Measurements from ENCODE around the gene PRKRIP1. TPM values are rescaled to one million over a fixed set of nuclear protein-coding genes. Genes with fewer than 3 reads are reported as not detected.
"Not testable (repeated sequence)": the region's sequence is repeated elsewhere in the genome, so short reads cannot be mapped to it uniquely, and the experiment has no call there.

PRKRIP1 gene
- total and polyA plus RNA-seq, 9 donors: 17.4 to 28.8 (median 23.9) TPM

DNA sequence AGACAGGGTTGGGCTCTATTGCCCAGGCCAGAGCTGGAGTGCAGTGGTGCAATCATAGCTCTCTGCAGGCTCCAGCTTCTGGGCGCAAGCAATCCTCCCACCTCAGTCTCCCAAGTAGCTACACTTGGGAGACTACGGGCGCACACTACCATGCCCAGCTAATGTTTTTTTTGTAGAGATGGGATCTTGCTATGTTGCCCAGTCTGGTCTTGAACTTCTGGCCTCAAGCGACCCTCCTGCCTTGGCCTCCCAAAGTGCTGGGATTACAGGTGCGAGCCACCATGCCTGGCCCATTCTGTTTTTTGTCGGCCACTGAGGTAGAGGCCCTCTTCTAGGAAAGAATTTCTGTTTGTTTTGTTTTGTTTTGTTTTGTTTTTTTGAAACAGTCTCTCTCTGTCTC, 56.3 kb downstream of the PRKRIP1 start:
- no peaks in the 10 kb centered on the region for H3K9me3 ChIP-seq
- no peaks in the 10 kb centered on the region for H3K27me3 ChIP-seq
- intact Hi-C loops (cut with DNase I): no loop called here
- no peak overlapping the region for H3K4me3 ChIP-seq
- WGBS, 3 donors: 86 to 92% (median 87%) methylated on average over 6 of the region's 6 CpGs
- no peak for DNase-seq
- TF ChIP-seq, protein P1, sequence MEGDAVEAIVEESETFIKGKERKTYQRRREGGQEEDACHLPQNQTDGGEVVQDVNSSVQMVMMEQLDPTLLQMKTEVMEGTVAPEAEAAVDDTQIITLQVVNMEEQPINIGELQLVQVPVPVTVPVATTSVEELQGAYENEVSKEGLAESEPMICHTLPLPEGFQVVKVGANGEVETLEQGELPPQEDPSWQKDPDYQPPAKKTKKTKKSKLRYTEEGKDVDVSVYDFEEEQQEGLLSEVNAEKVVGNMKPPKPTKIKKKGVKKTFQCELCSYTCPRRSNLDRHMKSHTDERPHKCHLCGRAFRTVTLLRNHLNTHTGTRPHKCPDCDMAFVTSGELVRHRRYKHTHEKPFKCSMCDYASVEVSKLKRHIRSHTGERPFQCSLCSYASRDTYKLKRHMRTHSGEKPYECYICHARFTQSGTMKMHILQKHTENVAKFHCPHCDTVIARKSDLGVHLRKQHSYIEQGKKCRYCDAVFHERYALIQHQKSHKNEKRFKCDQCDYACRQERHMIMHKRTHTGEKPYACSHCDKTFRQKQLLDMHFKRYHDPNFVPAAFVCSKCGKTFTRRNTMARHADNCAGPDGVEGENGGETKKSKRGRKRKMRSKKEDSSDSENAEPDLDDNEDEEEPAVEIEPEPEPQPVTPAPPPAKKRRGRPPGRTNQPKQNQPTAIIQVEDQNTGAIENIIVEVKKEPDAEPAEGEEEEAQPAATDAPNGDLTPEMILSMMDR (IDR thresholded peaks at IDR 0.05): no peak
- TF ChIP-seq POLR2A (IDR thresholded peaks at IDR 0.05) (no peak), EP300 (IDR thresholded peaks at IDR 0.05) (no peak)
- H3K36me3 ChIP-seq: no peaks in the 10 kb centered on the region
- no peak overlapping the region for H3K27ac ChIP-seq
- no peaks in the 10 kb centered on the region for H3K4me1 ChIP-seq (ENCODE audit: insufficient read depth)

GRCh38 chr7:102453319-102453718, 57.2 kb downstream of the PRKRIP1 start:
- no peaks in the 10 kb centered on the region for H3K4me1 ChIP-seq (ENCODE audit: insufficient read depth)
- H3K36me3 ChIP-seq: no peaks in the 10 kb centered on the region
- no peak overlapping the region for H3K4me3 ChIP-seq
- H3K27me3 ChIP-seq: no peaks in the 10 kb centered on the region
- no peaks in the 10 kb centered on the region for H3K9me3 ChIP-seq
- TF ChIP-seq EP300 (IDR thresholded peaks at IDR 0.05): no peak
- TF ChIP-seq, protein P1 (IDR thresholded peaks at IDR 0.05): no peak
- TF ChIP-seq POLR2A (IDR thresholded peaks at IDR 0.05): no peak
- H3K27ac ChIP-seq: no peak overlapping the region
- DNase-seq: no peak
- intact Hi-C loops (cut with DNase I): no loop called here
- WGBS, 3 donors: 77 to 91% (median 81%) methylated on average over 7 of the region's 7 CpGs

GRCh38 chr7:102454468-102454867, 58.3 kb downstream of the PRKRIP1 start:
- no peak overlapping the region for H3K4me3 ChIP-seq
- H3K27me3 ChIP-seq: no peaks in the 10 kb centered on the region
- H3K9me3 ChIP-seq: no peaks in the 10 kb centered on the region
- no peaks in the 10 kb centered on the region for H3K4me1 ChIP-seq (ENCODE audit: insufficient read depth)
- no peak for DNase-seq
- intact Hi-C loops (cut with DNase I): no loop called here
- WGBS, 3 donors: 56 to 65% (median 59%) methylated on average over 12 of the region's 12 CpGs
- no peak overlapping the region for H3K27ac ChIP-seq
- TF ChIP-seq EP300 (IDR thresholded peaks at IDR 0.05) (no peak), POLR2A (IDR thresholded peaks at IDR 0.05) (no peak)
- TF ChIP-seq, protein P1 (IDR thresholded peaks at IDR 0.05): no peak
- H3K36me3 ChIP-seq: no peaks in the 10 kb centered on the region

DNA sequence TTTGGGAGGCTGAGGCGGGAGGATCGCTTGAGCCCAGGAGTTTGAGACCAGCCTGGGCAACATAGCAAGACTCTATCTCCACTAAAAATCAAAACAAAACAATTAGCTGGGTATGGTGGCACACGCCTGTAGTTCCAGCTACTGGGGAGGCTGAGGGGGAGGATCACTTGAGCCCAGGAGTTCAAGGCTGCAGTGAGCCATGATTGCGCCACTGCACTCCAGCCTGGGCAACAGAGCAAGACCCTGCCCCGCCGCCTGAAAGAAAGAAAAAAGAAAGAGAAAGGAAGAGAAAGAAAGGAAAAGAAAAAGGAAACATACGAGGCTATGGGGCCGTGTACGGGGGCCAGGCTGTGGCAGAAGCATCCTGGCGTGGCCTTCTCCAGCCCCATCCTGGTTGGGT, 58.8 kb downstream of the PRKRIP1 start:
- H3K27me3 ChIP-seq; DNase-seq; H3K9me3 ChIP-seq; intact Hi-C loops (cut with DNase I); H3K36me3 ChIP-seq; H3K4me1 ChIP-seq (ENCODE audit: insufficient read depth); H3K27ac ChIP-seq; H3K4me3 ChIP-seq: not testable (repeated sequence)
- 91 to 92% (median 91%) methylated on average over 10 of the region's 10 CpGs for WGBS, 3 donors

DNA sequence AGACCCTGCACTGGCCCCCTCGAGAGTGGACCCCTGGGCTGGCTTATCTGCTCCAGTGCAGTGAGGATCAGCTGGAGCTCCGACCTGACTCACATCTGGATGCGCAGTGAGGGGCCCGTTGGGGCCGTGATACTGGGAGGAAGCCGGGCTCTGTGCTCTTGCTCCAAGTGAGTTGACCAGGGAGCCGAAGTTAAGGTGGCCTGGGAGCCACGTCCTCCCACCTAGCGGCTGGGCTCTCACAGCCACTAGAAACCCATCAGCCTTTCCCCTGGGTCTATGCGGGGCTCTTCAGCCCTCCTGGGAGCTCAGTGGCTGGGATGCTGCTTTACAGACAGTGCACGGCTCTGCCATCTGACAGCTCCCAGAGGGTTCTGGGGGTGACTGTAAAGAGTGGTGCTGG, 59.4 kb downstream of the PRKRIP1 start:
- no peak overlapping the region for H3K4me3 ChIP-seq
- H3K4me1 ChIP-seq (ENCODE audit: insufficient read depth): no peaks in the 10 kb centered on the region
- H3K27ac ChIP-seq: no peak overlapping the region
- DNase-seq: no peak
- intact Hi-C loops (cut with DNase I): no loop called here
- H3K9me3 ChIP-seq: no peaks in the 10 kb centered on the region
- no peaks in the 10 kb centered on the region for H3K36me3 ChIP-seq
- 73 to 79% (median 75%) methylated on average over 10 to 11 of the region's 11 CpGs for WGBS, 3 donors
- no peak for TF ChIP-seq EP300 (IDR thresholded peaks at IDR 0.05)
- TF ChIP-seq, protein P1 (IDR thresholded peaks at IDR 0.05): no peak
- TF ChIP-seq POLR2A (IDR thresholded peaks at IDR 0.05): no peak
- H3K27me3 ChIP-seq: no peaks in the 10 kb centered on the region
